ENCODE data around the gene SOCS3. TPM values are rescaled to one million over a fixed set of nuclear protein-coding genes. Genes with fewer than 3 reads are reported as not detected.

The SOCS3 gene
- total RNA-seq, 3 donors from 2014 or later (not counting 1 experiment from before 2014, with no cell fraction given): 39.0 to 47.9 (median 43.6) TPM

- Mint-ChIP-seq H3K27me3 (ENCODE audit: low read depth in 2 of 2) (no peaks in the 10 kb centered on the region), H3K4me1 (peaks cover 5 to 7% of the 10 kb centered on the region in 2 donors), H3K36me3 (no peaks in the 10 kb centered on the region), H3K9me3 (no peaks in the 10 kb centered on the region), H3K27ac (no peak overlapping the region), H3K4me3 (no peak overlapping the region)
- no peak for DNase-seq
- Histone ChIP-seq H3K27me3 (ENCODE audit: control insufficient read depth, insufficient read depth, low read length) (no peaks in the 10 kb centered on the region), H3K36me3 (ENCODE audit: control insufficient read depth, insufficient read depth, low read length) (peaks cover 81% of the 10 kb centered on the region), H3K9me3 (ENCODE audit: control insufficient read depth, insufficient read depth, low read length) (no peaks in the 10 kb centered on the region), H3K4me1 (ENCODE audit: control insufficient read depth, insufficient read depth, low read length) (no peaks in the 10 kb centered on the region), H3K27ac (ENCODE audit: low read length) (no peak overlapping the region), H3K4me3 (ENCODE audit: low read length) (no peak overlapping the region)
- 61% methylated on average over 8 of the region's 8 CpGs for WGBS (ENCODE audit: insufficient coverage)
- intact Hi-C loops (cut with micrococcal nuclease): no loop called here
- no peak for ATAC-seq
- no peak for TF ChIP-seq CTCF (IDR thresholded peaks at IDR 0.05)
These were observed 42.0 kb upstream of the SOCS3 start for GRCh38 chr17:78401891-78402290.

- TF ChIP-seq CTCF (IDR thresholded peaks at IDR 0.05): no peak
- Mint-ChIP-seq H3K4me1 (peaks cover 5 to 9% of the 10 kb centered on the region in 2 donors), H3K27ac (no peak overlapping the region), H3K9me3 (no peaks in the 10 kb centered on the region), H3K4me3 (no peak overlapping the region), H3K27me3 (ENCODE audit: low read depth in 2 of 2) (no peaks in the 10 kb centered on the region), H3K36me3 (no peaks in the 10 kb centered on the region)
- no peak overlapping the region for H3K4me3 ChIP-seq (ENCODE audit: low read length)
- DNase-seq (no peak), ATAC-seq (no peak)
- no peaks in the 10 kb centered on the region for H3K4me1 ChIP-seq (ENCODE audit: control insufficient read depth, insufficient read depth, low read length)
- no peak overlapping the region for H3K27ac ChIP-seq (ENCODE audit: low read length)
- H3K9me3 ChIP-seq (ENCODE audit: control insufficient read depth, insufficient read depth, low read length): no peaks in the 10 kb centered on the region
- peaks cover 83% of the 10 kb centered on the region for H3K36me3 ChIP-seq (ENCODE audit: control insufficient read depth, insufficient read depth, low read length)
- intact Hi-C loops (cut with micrococcal nuclease): no loop called here
- WGBS (ENCODE audit: insufficient coverage): 81% methylated on average over 6 of the region's 6 CpGs
- H3K27me3 ChIP-seq (ENCODE audit: control insufficient read depth, insufficient read depth, low read length): no peaks in the 10 kb centered on the region
These were observed 41.4 kb upstream of the SOCS3 start for GRCh38 chr17:78401246-78401645.

- intact Hi-C loops (cut with micrococcal nuclease): no loop called here
- no peak overlapping the region for H3K27ac Mint-ChIP-seq
These were observed 40.8 kb upstream of the SOCS3 start for GRCh38 chr17:78400581-78401240.

More at GRCh38 chr17:78400581-78401240, 40.8 kb upstream of the SOCS3 start:
- no peaks in the 10 kb centered on the region for H3K4me1 ChIP-seq (ENCODE audit: control insufficient read depth, insufficient read depth, low read length)
- H3K9me3 Mint-ChIP-seq: no peaks in the 10 kb centered on the region
- no peak for TF ChIP-seq CTCF (IDR thresholded peaks at IDR 0.05)
- H3K36me3 ChIP-seq (ENCODE audit: control insufficient read depth, insufficient read depth, low read length): peaks cover 80% of the 10 kb centered on the region
- no peaks in the 10 kb centered on the region for H3K27me3 ChIP-seq (ENCODE audit: control insufficient read depth, insufficient read depth, low read length)
- H3K4me1 Mint-ChIP-seq: peaks cover 4 to 8% of the 10 kb centered on the region in 2 donors
- ATAC-seq (no peak), DNase-seq (no peak)
- no peak overlapping the region for H3K27ac ChIP-seq (ENCODE audit: low read length)
- 93% methylated on average over 17 of the region's 17 CpGs for whole genome bisulfite sequencing (ENCODE audit: insufficient coverage)
- no peaks in the 10 kb centered on the region for H3K36me3 Mint-ChIP-seq
- no peak overlapping the region for H3K4me3 Mint-ChIP-seq
- no peaks in the 10 kb centered on the region for H3K27me3 Mint-ChIP-seq (ENCODE audit: low read depth in 2 of 2)
- no peaks in the 10 kb centered on the region for H3K9me3 ChIP-seq (ENCODE audit: control insufficient read depth, insufficient read depth, low read length)
- H3K4me3 ChIP-seq (ENCODE audit: low read length): no peak overlapping the region

Measured in natural killer cell (primary cell).